Caco-2 (cell line): ENCODE measurements around the gene IL16. TPM values are rescaled to one million over a fixed set of nuclear protein-coding genes. Genes with fewer than 3 reads are reported as not detected.

Experiments
- BruUV-seq: library from RNA; stranded (reverse); fragments of 400-500 nt; replicated peaks from 2 replicates; lab custom pipeline; 2021; lab: Mats Ljungman, UMichigan
- CTCF ChIA-PET: fragments of 300-600 bp; sonication (Branson Sonifier 250); formaldehyde crosslinking; loops from one replicate; lab custom pipeline; 2022; ENCODE audit warnings: antibody characterized with exemption; lab: Charles Lee
- POLR2A ChIA-PET: fragments of 300-600 bp; sonication (Branson Sonifier 250); formaldehyde crosslinking; loops from one replicate; lab custom pipeline; 2022; ENCODE audit warnings: antibody characterized with exemption; lab: Charles Lee
- DNase-seq, 2 experiments: peaks; one replicate each; pipeline versions ENCODE4 v3.0.0 to v3.0.0-alpha.2; 2020 to 2022
- H3K27me3 ChIP-seq: replicated peaks from 2 replicates; pipeline ENCODE4 v1.6.0; 2011; ENCODE audit warnings: low read length; ENCODE audit not compliant: control insufficient read depth, insufficient read depth
- H3K36me3 ChIP-seq: 2 replicates; pipeline ENCODE4 v1.5.1; 2011; ENCODE audit warnings: low read length; ENCODE audit not compliant: control insufficient read depth, insufficient read depth
- H3K4me1 ChIP-seq: fragments of 250-450 bp; sonication (Bioruptor Pico); 2 replicates; pipeline ENCODE4 v1.5.1; 2020; ENCODE audit warnings: mild to moderate bottlenecking
- H3K4me3 ChIP-seq: 2 replicates; pipeline ENCODE4 v1.5.1; 2011; ENCODE audit warnings: low read depth, mild to moderate bottlenecking, control low read depth, low read length
- H3K9me3 ChIP-seq: fragments of 250-450 bp; sonication (Bioruptor Pico); 2 replicates; pipeline ENCODE4 v1.5.1; 2020; ENCODE audit warnings: mild to moderate bottlenecking, moderate library complexity
- H3K27ac Mint-ChIP-seq: one replicate; pipeline ENCODE4 v1.8.0; 2022; ENCODE audit warnings: mixed read lengths; ENCODE audit not compliant: unreplicated experiment
- H3K27me3 Mint-ChIP-seq: one replicate; pipeline ENCODE4 v1.8.0; 2022; ENCODE audit warnings: mixed read lengths; ENCODE audit not compliant: insufficient read depth, unreplicated experiment
- H3K36me3 Mint-ChIP-seq: one replicate; pipeline ENCODE4 v1.8.0; 2022; ENCODE audit warnings: mild to moderate bottlenecking, mixed read lengths; ENCODE audit not compliant: insufficient read depth, unreplicated experiment
- H3K4me1 Mint-ChIP-seq: one replicate; pipeline ENCODE4 v1.8.0; 2022; ENCODE audit warnings: low read depth, mixed read lengths; ENCODE audit not compliant: unreplicated experiment
- H3K4me3 Mint-ChIP-seq: one replicate; pipeline ENCODE4 v1.8.0; 2022; ENCODE audit warnings: mild to moderate bottlenecking, moderate library complexity, mixed read lengths; ENCODE audit not compliant: unreplicated experiment
- H3K9me3 Mint-ChIP-seq: one replicate; pipeline ENCODE4 v1.8.0; 2022; ENCODE audit warnings: mixed read lengths; ENCODE audit not compliant: unreplicated experiment
- CTCF ChIP-seq, 2 experiments: fragments of 200-600 bp in 1 of 2; IDR thresholded peaks; 1 replicate in 1 of 2; 2 replicates in 1 of 2; pipeline versions ENCODE4 v1.5.1 to v1.8.0; 2011 to 2022; ENCODE audit warnings: antibody characterized with exemption in 1 of 2, control low read depth in 1 of 2, inconsistent platforms in 1 of 2, low read depth in 1 of 2, low read length in 1 of 2, mild to moderate bottlenecking in 1 of 2, moderate library complexity in 1 of 2; ENCODE audit not compliant: insufficient read depth in 1 of 2, severe bottlenecking in 1 of 2, unreplicated experiment in 1 of 2
- intact Hi-C: fragments of 100-400 bp; cut with micrococcal nuclease; formaldehyde crosslinking; loops from one replicate; pipeline ENCODE4 v1.10.0; 2022; ENCODE audit not compliant: unreplicated experiment
- total RNA-seq: library from RNA; stranded (reverse); gene quantifications from 2 replicates; pipeline ENCODE4 v1.2.3, GENCODE V29; 2022

Gene IL16
- total RNA-seq, 1 experiment from 2014 or later, result not detected

- H3K27me3 ChIP-seq, result no peaks in the 10 kb centered on the region
- no peaks in the 10 kb centered on the region for H3K36me3 Mint-ChIP-seq
- H3K9me3 Mint-ChIP-seq, result no peaks in the 10 kb centered on the region
- H3K4me3 ChIP-seq, result peak within 1 kb of the TSS; percentile 62
- no TSS peak for BruUV-seq
- TF ChIP-seq CTCF (IDR thresholded peaks at IDR 0.05; ENCODE audit: insufficient read depth in 1 of 2, low read depth in 1 of 2, low read length in 1 of 2, severe bottlenecking in 1 of 2, unreplicated experiment in 1 of 2), result no peak
- no peaks in the 10 kb centered on the region for H3K36me3 ChIP-seq
- H3K9me3 ChIP-seq, result no peaks in the 10 kb centered on the region
- CTCF ChIA-PET, result interaction anchor here (0.6 to 1.1 kb wide), 3 partner anchors 58 to 207 kb away, joined by 3 to 7 read pairs (median 5); no protein-coding TSS in a partner anchor
- peaks cover 15% of the 10 kb centered on the region for H3K4me1 ChIP-seq
- POLR2A ChIA-PET, result no interaction called here
- H3K27ac Mint-ChIP-seq, result peak within 1 kb of the TSS; percentile 48
- no peaks in the 10 kb centered on the region for H3K27me3 Mint-ChIP-seq
- intact Hi-C loops, result loop anchor here (5.0 kb wide), 2 partner anchors 33 to 47 kb away; no protein-coding TSS in a partner anchor
- peak within 1 kb of the TSS; percentile 90 for H3K4me3 Mint-ChIP-seq
- peaks cover 6% of the 10 kb centered on the region for H3K4me1 Mint-ChIP-seq
- DNase-seq, result peak; percentile 97 to 98
Observed at GRCh38 chr15:81323944-81324881, 127.5 kb downstream of the IL16 start, which contains the start of gene STARD5. Gene STARD5 (minus strand): TSS chr15:81324141. CDS start chr15:81324099, 42 bp downstream.

GRCh38 chr15:81326466-81327212 lies 130.0 kb downstream of the IL16 start:
- ChIA-PET CTCF (no interaction called here), POLR2A (no interaction called here)
- Histone ChIP-seq H3K27me3 (no peaks in the 10 kb centered on the region), H3K36me3 (no peaks in the 10 kb centered on the region), H3K9me3 (no peaks in the 10 kb centered on the region), H3K4me3 (no peak overlapping the region), H3K4me1 (peaks cover 15% of the 10 kb centered on the region)
- no TSS peak for BruUV-seq
- Mint-ChIP-seq H3K4me3 (no peak overlapping the region), H3K27ac (no peak overlapping the region), H3K36me3 (no peaks in the 10 kb centered on the region), H3K9me3 (no peaks in the 10 kb centered on the region), H3K4me1 (peaks cover 6% of the 10 kb centered on the region), H3K27me3 (no peaks in the 10 kb centered on the region)
- TF ChIP-seq CTCF (IDR thresholded peaks at IDR 0.05; ENCODE audit: insufficient read depth in 1 of 2, low read depth in 1 of 2, low read length in 1 of 2, severe bottlenecking in 1 of 2, unreplicated experiment in 1 of 2), result no peak
- intact Hi-C loops, result no loop called here
- no peak for DNase-seq

GRCh38 chr15:81327516-81327915 lies 130.8 kb downstream of the IL16 start:
- no peak for DNase-seq
- Mint-ChIP-seq H3K27me3 (no peaks in the 10 kb centered on the region), H3K4me3 (no peak overlapping the region), H3K36me3 (no peaks in the 10 kb centered on the region), H3K4me1 (peaks cover 6% of the 10 kb centered on the region), H3K27ac (no peak overlapping the region), H3K9me3 (no peaks in the 10 kb centered on the region)
- Histone ChIP-seq H3K9me3 (no peaks in the 10 kb centered on the region), H3K36me3 (no peaks in the 10 kb centered on the region), H3K4me1 (peaks cover 10% of the 10 kb centered on the region), H3K4me3 (no peak overlapping the region), H3K27me3 (no peaks in the 10 kb centered on the region)
- BruUV-seq, result no TSS peak
- intact Hi-C loops, result no loop called here
- POLR2A ChIA-PET, result no interaction called here
- CTCF ChIA-PET, result no interaction called here
- no peak for TF ChIP-seq CTCF (IDR thresholded peaks at IDR 0.05; ENCODE audit: insufficient read depth in 1 of 2, low read depth in 1 of 2, low read length in 1 of 2, severe bottlenecking in 1 of 2, unreplicated experiment in 1 of 2)
